GM18873 (cell line): ENCODE results near the gene PPIL1.

Experiments
- ATAC-seq: cut with Tn5 transposase; IDR thresholded peaks from one replicate; pipeline ENCODE4 v1.9.1; 2021; ENCODE audit warnings: mild to moderate bottlenecking, moderate library complexity, moderate number of reproducible peaks; ENCODE audit not compliant: unreplicated experiment, low FRiP score

PPIL1 gene

GRCh38 chr6:36857325-36857724 is 17.3 kb downstream of the PPIL1 start:
- no peak for ATAC-seq

- ATAC-seq: no peak
These were observed 18.3 kb downstream of the PPIL1 start for GRCh38 chr6:36856277-36856676.

- ATAC-seq: no peak
These were observed 18.9 kb downstream of the PPIL1 start for GRCh38 chr6:36855750-36856149.

GRCh38 chr6:36853325-36853724 is 21.3 kb downstream of the PPIL1 start:
- no peak for ATAC-seq

GRCh38 chr6:36852481-36853147 is 22.0 kb downstream of the PPIL1 start:
- ATAC-seq: no peak

- ATAC-seq: no peak
These were observed 23.0 kb downstream of the PPIL1 start for GRCh38 chr6:36851626-36852025.

GRCh38 chr6:36851149-36851614 is 23.4 kb downstream of the PPIL1 start:
- ATAC-seq: no peak

GRCh38 chr6:36850021-36850420 is 24.6 kb downstream of the PPIL1 start:
- ATAC-seq: no peak

- ATAC-seq: no peak
These were observed 25.8 kb downstream of the PPIL1 start for GRCh38 chr6:36848658-36849441.

GRCh38 chr6:36847991-36848390 is 26.6 kb downstream of the PPIL1 start:
- ATAC-seq: no peak

GRCh38 chr6:36847152-36847551 is 27.5 kb downstream of the PPIL1 start:
- ATAC-seq: no peak

GRCh38 chr6:36845233-36845632 is 29.4 kb downstream of the PPIL1 start:
- ATAC-seq: no peak

- no peak for ATAC-seq
These were observed 30.1 kb downstream of the PPIL1 start for GRCh38 chr6:36844232-36845170.

- ATAC-seq: no peak
These were observed 31.4 kb downstream of the PPIL1 start for GRCh38 chr6:36843170-36843569.

GRCh38 chr6:36841756-36842155 is 32.8 kb downstream of the PPIL1 start:
- no peak for ATAC-seq

- no peak for ATAC-seq
These were observed 33.9 kb downstream of the PPIL1 start for GRCh38 chr6:36840432-36841403.

- ATAC-seq: no peak
These were observed 34.7 kb downstream of the PPIL1 start for GRCh38 chr6:36839749-36840431.

- ATAC-seq: no peak
These were observed 35.5 kb downstream of the PPIL1 start, which contains the start of gene CPNE5 for GRCh38 chr6:36838896-36839748. Gene CPNE5, minus strand, starts transcription at chr6:36839444. Its CDS starts 67 bp downstream, at chr6:36839377.
